Measurements from ENCODE around the gene TMEM106A.
"Not testable (repeated sequence)": the region's sequence is repeated elsewhere in the genome, so short reads cannot be mapped to it uniquely, and the experiment has no call there.

Gene TMEM106A

DNA sequence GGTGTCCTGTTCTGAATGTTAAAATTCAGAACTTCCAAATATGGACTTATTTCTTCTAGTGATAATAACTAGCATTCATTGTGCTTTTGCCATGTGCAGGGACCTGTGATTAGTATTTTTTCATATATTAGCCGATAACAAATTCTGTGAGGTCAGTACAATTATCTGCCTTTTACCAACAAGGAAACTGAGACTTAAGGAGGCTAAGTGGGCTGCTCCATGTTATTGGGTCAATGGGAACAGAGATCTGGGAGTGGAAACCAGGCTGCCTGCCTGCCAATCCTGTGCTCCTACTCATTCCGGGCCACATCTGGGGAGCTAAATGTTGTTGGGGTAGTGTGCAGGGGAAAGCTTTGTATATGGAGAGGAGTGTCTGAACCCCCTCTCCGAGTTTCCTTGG lies 3.7 kb downstream of the TMEM106A start:
- no peak for DNase-seq (ENCODE audit: extremely low read depth in 1 of 2, low read depth in 1 of 2)

DNA sequence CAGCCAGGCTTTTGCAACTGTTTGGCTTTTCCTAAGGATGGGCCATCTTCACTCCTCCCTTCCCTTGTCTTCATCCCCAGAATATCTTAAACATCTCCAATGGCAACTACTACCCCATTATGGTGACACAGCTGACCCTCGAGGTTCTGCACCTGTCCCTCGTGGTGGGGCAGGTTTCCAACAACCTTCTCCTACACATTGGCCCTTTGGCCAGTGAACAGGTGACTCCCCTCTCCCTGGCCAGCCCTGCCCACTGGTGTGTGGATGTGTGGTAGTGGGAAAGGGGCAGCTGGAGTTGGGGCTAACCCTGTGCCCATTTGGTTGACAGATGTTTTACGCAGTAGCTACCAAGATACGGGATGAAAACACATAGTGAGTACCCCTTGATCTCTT lies 4.7 kb downstream of the TMEM106A start:
- no peak for DNase-seq (ENCODE audit: extremely low read depth in 1 of 2, low read depth in 1 of 2)

DNA sequence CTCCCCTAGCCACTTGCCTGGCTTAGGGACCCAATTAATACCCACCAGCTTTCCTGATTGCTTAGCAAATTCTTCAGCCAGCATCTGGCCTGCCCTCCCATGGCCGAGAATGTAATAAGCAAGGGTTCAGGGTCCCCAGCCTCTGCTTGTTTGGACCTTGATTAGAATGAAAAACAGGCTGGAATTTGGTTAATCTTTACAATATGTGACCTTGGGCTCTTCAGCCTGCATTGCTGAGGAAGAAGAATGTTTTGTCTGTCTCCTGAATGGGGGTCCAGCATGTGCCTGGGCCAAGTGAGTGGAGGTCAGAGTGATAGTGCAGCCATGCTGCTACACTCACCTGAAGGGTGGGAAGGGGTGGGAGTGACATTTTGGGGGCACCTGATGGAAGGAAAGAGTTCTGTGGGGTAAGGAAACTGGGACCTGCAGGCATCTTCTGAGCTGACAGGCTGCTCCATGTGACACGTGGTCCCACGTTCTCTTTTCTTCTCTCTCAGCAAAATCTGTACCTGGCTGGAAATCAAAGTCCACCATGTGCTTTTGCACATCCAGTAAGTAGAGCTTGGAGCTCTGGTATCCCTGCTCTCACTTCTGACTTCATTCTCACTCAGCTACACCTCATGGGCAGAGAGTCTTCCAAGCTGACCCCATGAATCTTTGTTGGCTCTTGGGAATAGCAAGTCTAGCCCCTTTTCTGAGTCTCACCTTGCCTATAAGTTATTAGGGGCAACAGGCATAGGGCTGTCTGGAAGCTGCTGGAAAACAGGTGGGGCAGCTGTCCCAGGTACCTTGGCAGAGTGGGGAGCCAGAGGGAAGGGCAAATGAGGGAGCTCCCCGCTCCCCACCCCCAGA lies 5.3 kb downstream of the TMEM106A start:
- DNase-seq (ENCODE audit: extremely low read depth in 1 of 2, low read depth in 1 of 2): no peak

DNA sequence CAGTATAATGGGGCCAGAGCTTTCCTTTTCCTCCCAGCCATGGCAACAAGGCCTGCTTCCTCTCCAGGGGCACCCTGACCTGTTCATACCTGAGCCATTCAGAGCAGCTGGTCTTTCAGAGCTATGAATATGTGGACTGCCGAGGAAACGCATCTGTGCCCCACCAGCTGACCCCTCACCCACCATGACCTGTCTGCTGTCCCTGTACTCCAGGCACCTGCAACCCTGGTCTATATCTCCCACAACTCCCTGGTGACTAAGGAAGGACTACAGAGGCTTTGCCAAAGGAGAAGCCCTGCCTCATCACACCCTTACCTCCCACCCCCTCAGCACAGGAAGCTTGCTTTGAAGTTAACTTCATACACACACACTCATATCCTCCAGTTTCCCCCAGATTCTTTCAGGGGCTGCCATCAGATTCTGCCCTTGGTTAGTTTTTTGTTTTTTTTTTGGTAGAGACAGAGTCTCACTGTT lies 6.0 kb downstream of the TMEM106A start:
- DNase-seq (ENCODE audit: extremely low read depth in 1 of 2, low read depth in 1 of 2): no peak

DNA sequence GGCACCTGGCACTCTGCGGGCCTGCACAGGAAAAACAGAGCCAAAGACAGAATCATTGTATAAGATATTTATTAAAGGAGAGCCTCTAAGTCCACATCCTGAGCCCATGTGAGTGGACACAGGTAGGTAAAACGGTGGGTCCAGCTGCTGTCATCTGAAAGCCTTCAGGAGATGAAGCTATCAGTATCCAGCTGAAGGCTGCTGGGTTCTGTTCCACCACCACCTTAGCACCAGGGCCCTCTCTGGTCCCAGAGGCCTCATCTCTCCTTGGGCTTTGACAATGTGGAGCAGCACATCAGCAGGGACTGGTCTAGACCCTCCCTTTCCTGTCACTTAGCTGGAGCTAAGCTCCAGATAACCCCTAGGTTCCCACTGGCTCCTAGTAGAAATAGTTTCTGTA lies 7.3 kb downstream of the TMEM106A start:
- DNase-seq (ENCODE audit: extremely low read depth in 1 of 2, low read depth in 1 of 2): no peak

DNA sequence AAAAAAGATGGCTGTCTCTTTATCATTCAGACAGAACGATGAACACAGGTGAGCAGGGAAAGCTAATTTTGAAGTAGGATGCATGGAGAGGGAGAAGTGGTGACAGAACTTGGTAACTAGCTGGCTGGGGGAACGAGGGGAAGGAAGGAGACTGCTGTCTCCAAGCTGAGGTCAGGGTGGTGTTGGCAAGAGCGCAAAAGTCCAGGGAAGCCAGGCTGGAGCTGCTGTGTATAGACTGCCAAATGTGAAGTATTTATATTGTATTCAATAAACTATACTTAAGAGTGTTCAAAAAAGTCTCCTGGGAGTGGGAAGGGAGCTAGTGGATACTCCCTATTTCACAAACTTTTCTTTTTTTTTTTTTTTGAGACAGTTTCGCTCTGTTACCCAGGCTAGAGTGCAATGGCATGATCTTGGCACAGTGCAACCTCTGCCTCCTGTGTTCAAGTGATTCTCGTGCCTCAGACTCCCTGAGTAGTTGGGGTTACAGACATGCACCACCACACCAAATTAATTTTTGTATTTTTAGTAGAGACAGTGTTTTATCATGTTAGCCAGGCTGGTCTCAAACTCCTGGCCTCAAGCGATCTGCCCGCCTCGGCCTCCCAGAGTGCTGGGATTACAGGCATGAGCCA lies 8.2 kb downstream of the TMEM106A start:
- no peak for DNase-seq (ENCODE audit: extremely low read depth in 1 of 2, low read depth in 1 of 2)

DNA sequence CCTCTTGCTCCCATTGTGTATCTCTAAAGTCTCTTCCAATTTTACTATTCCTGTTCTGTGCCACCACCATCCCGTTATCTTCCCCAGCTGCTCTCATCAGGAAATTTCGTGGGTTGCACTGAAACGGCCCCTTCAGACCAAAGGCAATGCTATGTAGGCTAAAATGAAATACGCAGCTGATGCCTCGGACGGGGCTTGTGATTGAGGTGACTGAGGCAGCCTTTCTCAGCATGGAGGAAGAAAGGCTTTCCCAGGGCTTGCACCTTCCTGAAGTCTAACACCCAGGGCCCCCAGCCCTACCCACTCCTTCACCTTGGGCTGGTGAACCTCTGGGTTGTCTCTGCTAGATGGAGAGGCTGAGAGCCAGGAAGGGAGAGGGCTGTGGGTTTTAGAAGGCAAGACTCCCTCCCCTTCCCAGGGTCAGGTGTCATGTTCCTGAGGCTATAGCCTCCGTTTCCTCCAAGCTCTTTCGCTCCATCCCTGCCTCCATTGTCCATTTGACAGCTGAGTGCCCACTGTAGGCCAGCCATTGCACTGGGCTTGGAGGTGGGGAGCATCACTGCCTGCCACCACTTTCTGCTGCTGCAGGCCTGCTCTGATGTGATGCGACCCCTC lies 8.9 kb downstream of the TMEM106A start:
- no peak for DNase-seq (ENCODE audit: extremely low read depth in 1 of 2, low read depth in 1 of 2)

DNA sequence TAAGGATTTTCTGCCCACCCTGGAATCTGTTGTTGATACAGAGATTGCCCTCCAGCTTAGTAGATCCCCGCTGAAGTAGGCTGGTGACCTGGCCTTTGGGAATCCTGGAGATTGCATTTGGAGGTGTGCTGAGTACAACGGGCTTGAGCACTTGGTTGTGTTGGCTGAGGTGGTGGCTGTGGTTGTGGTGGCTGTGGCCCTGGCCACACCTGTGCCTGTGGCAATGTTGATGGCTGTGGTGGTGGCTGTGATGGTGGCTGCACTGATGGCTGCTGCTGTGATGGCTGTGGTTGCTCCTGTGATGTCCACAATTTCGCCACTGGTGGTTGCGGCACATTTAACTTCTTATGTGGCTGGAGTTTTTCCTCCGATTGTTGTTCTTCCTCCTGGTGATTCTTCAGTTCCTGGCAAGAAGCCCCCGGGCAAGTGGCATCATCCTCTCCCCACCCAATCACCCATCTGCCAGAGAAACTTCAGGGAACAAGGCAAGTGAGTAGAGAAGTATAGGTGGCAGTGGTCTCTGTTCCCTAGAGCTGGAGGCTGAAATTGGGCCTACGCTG lies 12.6 kb downstream of the TMEM106A start:
- no peak for DNase-seq (ENCODE audit: extremely low read depth in 1 of 2, low read depth in 1 of 2)

DNA sequence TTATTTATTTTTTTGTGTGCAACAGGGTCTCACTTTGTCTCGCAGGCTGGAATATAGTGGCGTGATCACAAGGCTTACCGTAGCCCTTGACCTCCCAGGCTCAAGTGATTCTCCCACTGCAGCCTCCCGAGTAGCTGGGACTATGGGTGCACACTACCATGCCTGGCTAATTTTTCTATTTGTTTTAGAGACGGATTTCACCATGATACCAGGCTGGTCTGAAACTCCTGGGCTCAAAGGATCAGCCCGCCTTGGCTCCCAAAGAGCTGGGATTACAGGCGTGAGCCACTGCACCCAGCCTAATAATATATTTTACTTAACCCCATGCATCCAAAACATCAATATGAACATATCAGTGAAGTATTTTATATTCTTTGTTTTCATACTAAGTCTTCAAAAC lies 14.7 kb downstream of the TMEM106A start:
- no peak for DNase-seq (ENCODE audit: extremely low read depth in 1 of 2, low read depth in 1 of 2)

DNA sequence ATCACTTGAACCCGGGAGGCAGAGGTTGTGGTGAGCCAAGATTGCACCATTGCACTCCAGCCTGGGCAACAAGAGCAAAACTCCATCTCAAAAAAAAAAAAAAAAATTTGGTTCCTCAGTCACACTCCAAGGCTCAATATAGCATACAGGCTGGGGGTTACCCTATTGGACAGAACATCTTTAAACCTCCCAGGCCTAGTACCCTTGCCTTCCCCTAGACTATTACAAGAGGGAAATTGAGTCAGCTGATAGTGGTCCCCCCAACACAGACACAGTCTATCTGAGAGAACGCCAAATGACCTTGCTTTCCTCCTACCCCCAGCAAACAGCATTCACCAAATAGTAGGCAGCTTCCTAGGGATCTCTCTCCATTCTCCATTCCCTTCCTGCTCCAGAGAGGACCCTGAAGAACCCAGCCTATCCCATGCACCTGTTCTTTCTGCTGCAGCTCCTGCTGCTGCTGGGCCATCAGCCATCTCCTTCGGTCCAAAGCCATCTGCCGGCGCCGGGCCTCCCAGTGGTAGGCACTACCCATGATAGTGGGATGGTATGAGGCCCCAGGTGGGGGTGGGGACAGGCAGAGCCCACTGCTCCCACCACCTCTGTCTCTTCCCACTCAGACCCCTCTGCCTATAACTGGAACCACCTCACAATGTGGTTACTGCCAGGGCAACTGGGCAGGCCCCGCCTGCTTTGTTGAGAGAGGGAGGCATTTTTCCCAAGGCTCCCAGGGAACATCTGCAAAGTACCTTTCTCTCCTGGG lies 16.5 kb downstream of the TMEM106A start, which contains the start of gene CCDC200:
TSS of gene CCDC200 (minus strand) at position 604 of the 763 bp plus-strand sequence. CDS start at position 535, 69 bp downstream.
- not testable (repeated sequence) for DNase-seq (ENCODE audit: extremely low read depth in 1 of 2, low read depth in 1 of 2)

DNA sequence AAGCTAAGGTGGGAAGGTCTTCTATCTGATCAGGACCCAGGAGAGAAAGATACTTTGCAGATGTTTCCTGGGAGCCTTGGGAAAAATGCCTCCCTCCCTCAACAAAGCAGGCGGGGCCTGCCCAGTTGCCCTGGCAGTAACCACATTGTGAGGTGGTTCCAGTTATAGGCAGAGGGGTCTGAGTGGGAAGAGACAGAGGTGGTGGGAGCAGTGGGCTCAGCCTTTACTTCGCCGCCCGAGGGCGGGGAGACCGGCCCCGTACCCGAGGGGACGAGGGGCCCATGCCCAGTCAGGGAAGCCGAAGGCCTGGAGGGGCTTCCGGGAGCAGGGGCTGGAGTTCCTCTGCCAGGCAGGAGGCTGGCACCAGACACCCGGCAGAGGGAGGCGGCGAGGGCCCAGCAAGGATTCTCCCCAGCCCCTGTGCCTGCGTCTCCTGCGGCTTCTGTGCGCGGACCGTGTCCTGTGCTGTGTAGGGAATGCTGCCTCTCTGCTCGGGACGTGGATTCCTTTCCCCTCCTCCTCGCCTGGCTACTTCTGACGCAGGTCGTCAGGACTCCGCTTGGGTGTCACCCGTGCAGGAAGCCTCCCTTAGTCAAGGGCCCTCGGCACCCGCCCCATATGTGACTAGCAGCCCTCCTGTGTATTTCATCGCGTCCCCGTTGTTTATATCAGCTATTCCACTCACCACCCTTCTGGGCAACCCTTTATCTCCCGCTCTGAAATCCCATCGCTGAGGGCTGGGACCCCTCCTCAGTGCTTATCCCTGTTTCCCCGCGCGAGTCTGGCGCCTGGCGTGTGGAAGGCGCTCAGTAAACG lies 19.7 kb downstream of the TMEM106A start:
- DNase-seq (ENCODE audit: extremely low read depth in 1 of 2, low read depth in 1 of 2): not testable (repeated sequence)

DNA sequence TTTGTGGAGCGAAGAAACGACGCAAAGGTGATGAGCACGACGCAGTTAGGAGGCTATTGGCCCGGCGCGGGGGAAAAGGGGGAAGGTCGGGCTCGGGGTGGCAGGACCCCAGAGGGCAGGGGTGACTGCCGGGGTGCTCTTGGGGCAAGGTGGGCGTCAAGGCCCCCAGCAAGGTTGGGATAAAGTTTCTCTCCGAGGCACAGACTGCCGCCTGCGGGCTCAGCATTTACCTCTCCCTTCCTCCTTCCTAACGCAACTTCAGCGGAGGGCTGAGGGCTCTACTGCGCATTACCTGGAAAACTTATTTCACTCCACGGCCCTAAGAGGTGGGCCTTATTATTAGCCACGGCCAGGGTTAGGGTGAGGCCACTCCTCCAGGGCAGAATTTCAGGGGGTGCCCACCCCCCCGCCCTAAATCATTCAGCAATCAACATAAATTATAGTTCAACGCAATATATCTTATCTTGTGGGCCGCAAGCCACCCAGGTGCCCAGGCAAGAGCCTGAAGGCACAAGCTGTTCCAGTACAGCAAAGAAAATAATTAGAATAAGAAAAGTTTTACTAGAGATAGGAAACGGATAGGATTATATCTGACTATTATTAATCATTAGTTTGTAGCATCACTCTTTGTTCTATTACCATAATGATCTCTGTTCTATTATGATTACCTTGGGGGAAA lies 20.5 kb downstream of the TMEM106A start:
- DNase-seq (ENCODE audit: extremely low read depth in 1 of 2, low read depth in 1 of 2): not testable (repeated sequence)

DNA sequence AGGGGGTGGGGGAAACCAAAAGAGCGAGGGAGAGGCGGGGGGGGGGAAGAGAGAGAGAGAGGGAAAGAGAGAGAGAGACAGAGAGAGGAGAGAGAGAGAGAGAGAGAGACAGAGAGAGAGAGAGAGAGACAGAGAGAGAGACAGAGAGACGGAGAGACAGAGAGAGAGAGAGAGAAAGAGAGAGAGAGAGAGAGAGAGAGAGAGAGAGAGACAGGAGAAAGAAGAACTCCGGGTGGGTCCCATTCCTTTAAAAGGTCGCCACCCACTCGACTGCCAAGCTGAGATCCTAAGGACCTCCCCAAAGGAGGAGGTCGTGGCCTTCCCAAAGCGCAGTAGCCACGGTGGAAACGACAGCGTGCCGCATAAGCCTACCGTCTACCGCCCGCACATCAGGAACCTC lies 21.6 kb downstream of the TMEM106A start:
- not testable (repeated sequence) for DNase-seq (ENCODE audit: extremely low read depth in 1 of 2, low read depth in 1 of 2)

DNA sequence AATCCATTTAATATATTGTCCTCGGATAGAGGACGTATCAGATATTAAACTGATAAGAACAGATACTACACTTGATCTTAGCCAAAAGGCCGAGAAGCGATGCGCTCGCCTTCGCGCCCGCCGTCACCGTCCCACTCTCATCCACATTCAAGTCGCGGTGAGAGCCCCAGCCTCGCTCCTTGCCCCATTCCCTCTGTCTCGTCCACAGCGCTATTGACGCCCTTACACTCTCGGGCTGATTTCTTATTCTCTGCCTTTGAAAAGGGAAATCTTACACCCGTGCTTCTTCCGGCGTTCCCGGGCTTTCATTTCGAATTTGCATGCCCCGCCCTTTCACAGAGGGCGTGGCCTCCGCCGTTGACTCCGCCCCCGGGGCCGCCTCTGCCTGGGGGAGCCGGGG lies 22.2 kb downstream of the TMEM106A start, which contains the start of gene RNU2-1:
TSS of gene RNU2-1 (minus strand) at position 101 of the 400 bp plus-strand sequence.
- not testable (repeated sequence) for DNase-seq (ENCODE audit: extremely low read depth in 1 of 2, low read depth in 1 of 2)

DNA sequence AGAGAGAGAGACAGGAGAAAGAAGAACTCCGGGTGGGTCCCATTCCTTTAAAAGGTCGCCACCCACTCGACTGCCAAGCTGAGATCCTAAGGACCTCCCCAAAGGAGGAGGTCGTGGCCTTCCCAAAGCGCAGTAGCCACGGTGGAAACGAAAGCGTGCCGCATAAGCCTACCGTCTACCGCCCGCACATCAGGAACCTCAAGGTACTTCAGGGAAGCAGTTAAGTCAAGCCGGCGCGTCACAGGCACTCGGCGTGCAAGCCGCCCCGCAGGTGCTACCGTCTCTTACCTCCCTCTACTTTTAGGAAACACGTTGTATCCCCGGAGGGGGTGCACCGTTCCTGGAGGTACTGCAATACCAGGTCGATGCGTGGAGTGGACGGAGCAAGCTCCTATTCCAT lies 27.9 kb downstream of the TMEM106A start:
- not testable (repeated sequence) for DNase-seq (ENCODE audit: extremely low read depth in 1 of 2, low read depth in 1 of 2)

DNA sequence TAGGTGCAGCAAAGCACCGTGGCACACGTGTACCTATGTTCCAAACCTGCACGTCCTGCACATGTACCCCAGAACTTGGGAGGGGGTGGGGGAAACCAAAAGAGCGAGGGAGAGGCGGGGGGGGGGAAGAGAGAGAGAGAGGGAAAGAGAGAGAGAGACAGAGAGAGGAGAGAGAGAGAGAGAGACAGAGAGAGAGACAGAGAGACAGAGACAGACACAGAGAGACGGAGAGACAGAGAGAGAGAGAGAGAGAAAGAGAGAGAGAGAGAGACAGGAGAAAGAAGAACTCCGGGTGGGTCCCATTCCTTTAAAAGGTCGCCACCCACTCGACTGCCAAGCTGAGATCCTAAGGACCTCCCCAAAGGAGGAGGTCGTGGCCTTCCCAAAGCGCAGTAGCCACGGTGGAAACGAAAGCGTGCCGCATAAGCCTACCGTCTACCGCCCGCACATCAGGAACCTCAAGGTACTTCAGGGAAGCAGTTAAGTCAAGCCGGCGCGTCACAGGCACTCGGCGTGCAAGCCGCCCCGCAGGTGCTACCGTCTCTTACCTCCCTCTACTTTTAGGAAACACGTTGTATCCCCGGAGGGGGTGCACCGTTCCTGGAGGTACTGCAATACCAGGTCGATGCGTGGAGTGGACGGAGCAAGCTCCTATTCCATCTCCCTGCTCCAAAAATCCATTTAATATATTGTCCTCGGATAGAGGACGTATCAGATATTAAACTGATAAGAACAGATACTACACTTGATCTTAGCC lies 29.1 kb downstream of the TMEM106A start:
- not testable (repeated sequence) for DNase-seq (ENCODE audit: extremely low read depth in 1 of 2, low read depth in 1 of 2)

DNA sequence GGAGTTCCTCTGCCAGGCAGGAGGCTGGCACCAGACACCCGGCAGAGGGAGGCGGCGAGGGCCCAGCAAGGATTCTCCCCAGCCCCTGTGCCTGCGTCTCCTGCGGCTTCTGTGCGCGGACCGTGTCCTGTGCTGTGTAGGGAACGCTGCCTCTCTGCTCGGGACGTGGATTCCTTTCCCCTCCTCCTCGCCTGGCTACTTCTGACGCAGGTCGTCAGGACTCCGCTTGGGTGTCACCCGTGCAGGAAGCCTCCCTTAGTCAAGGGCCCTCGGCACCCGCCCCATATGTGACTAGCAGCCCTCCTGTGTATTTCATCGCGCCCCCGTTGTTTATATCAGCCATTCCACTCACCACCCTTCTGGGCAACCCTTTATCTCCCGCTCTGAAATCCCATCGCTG lies 34.8 kb downstream of the TMEM106A start:
- DNase-seq (ENCODE audit: extremely low read depth in 1 of 2, low read depth in 1 of 2): not testable (repeated sequence)

Measured in activated CD8-positive, alpha-beta memory T cell treated with anti-CD3 and anti-CD28 coated beads for 1 hour (primary cell).